CD4-positive, alpha-beta T cell treated with Interferon alpha-2 for 1 hour (primary cell): Measurements from ENCODE around the gene COMMD8.

Experiments
- DNase-seq, 2 donors: peaks; one replicate each; pipeline ENCODE4 v3.0.0-alpha.2; 2020 to 2022

COMMD8 gene

GRCh38 chr4:47471064-47471463, 7.6 kb upstream of the COMMD8 start:
- no peak for DNase-seq

DNA sequence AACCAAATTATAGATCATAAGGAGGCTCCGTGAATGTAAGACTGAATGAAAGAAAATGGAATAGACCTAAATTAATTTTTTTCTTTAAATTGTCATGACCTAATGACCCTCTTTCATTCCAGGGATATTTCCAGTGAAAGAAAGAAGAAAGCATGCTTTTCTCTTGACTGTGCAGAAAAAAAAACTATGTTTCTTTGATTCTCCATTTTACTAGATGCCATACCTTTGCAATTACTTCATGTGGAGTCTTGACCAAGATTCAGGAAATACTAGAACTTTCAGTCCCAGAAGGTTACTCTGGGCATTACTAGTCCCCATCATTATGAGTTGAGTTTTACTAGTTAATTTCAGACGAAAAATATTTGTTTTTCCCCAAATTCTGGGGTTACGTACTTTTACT, 6.4 kb upstream of the COMMD8 start:
- DNase-seq: no peak

- DNase-seq: no peak
These were observed 5.3 kb upstream of the COMMD8 start for GRCh38 chr4:47468706-47469365.

GRCh38 chr4:47466056-47466785, 2.7 kb upstream of the COMMD8 start:
- DNase-seq: no peak

- DNase-seq: peak in 1 of 2 donors; percentile 20
These were observed 1.5 kb upstream of the COMMD8 start for GRCh38 chr4:47465004-47465403.

GRCh38 chr4:47462799-47463234, 685 bp downstream of the COMMD8 start:
- no peak for DNase-seq

DNA sequence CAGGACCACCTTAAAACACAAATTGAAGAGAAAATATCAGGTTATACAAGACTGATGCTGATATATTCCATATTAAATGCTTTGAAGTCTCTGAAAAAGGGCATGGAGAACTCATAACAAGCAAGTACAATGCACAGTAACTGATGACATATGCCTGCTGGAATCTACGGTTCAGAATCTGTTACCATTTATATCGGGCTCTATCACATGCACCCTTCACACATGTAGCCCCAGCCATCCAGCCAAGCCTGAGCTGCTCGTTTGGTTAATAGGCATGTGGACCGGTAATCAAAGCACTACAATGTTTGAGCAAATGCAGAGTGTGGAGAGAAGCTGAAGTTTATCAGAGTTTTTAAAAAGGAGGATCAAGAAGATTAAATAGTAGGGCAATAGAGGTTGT, 11.8 kb downstream of the COMMD8 start:
- no peak for DNase-seq

- DNase-seq: no peak
These were observed 19.5 kb downstream of the COMMD8 start for GRCh38 chr4:47444031-47444430.

GRCh38 chr4:47442980-47443379, 20.5 kb downstream of the COMMD8 start:
- DNase-seq: no peak

- DNase-seq: no peak
These were observed 28.6 kb downstream of the COMMD8 start for GRCh38 chr4:47434931-47435330.

DNA sequence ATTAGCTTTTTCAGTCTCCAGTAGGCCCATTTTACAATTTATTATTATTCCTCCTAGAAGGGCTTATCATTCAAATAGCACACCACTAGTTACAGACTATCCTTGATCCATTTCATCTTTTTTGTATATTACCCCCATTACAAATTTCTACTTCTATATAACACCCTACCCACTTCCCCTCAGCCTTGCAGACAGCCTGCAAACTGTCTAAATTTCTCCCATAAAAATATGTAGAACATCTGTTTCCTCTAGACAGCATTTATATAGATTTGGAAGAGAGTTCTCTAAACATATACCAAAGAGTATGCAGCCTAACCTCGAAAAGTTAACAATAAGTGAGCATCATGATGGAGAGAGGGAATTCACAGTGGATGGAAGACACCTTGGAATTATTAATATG, 30.8 kb downstream of the COMMD8 start:
- no peak for DNase-seq

DNA sequence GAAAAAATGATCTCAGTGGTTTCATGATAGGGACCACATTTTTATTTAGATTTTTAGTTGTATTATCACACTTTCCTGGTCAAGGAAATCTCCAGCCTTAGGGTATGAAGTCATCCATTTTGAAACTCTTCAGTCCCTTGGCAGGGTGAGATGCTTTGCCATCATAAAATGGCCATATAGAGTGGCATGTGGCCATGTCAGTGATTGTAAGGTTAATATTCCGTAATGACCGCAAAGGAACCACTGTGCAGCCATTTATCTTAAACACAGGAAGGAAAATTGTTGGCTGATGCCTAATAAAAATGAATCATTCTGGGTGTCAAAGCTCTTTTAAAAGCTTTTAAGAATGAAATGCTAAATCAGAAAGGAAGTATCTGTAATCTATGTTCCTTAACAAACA, 35.6 kb downstream of the COMMD8 start:
- no peak for DNase-seq

DNA sequence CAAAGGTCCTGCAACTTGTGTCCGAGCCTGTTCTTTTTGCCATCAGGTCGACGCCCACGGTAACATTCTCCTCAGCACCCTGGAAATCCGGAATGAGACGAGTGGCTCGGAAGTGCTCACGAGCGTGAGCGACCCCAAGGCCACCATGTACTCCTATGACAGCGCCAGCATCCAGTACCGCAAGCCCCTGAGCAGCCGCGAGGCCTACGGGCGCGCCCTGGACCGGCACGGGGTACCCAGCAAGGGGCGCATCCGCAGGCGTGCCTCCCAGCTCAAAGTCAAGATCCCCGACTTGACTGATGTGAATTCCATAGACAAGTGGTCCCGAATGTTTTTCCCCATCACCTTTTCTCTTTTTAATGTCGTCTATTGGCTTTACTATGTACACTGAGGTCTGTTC, 37.9 kb downstream of the COMMD8 start:
- DNase-seq: no peak

- DNase-seq: no peak
These were observed 44.2 kb downstream of the COMMD8 start for GRCh38 chr4:47419296-47419695.

DNA sequence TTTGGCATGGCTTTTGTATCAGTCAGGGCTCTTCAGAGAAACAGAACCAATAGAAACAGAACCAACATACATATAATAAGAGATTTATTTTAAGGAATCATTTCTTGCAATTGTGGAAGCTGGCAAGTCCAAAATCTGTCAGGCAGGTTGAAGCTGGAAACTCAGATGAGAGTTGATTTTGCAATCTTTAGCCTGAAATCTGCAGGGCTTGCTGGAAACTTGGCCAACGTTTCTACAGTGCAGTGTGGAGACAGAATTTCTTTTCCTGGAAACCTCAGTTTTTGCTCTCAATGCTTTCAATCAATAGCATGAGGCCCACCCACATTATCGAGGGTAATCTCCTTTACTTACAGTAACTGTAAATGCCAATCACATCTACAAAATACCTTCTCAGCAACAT, 45.4 kb downstream of the COMMD8 start:
- no peak for DNase-seq

GRCh38 chr4:47415719-47416118, 47.8 kb downstream of the COMMD8 start:
- DNase-seq: no peak

DNA sequence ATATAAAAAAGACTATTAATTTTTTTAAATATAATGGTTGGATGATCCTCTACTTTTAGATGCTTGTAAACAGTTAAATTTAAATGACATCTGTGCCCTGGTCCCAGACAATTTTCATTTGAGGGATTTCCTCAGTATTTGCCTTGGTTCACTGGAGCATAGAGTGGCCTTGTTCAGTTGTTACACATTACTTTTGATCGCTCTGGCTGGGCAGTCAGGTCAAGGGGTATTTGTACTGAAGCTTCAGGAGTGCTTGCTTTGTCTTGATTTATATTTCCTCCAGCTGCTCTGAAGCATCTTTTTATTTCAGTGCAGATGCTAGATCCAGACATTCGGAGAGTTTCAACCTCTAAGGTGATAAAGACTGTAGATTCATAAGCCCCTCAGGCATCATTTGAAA, 50.0 kb downstream of the COMMD8 start:
- no peak for DNase-seq

GRCh38 chr4:47410271-47410670, 53.2 kb downstream of the COMMD8 start:
- no peak for DNase-seq

DNA sequence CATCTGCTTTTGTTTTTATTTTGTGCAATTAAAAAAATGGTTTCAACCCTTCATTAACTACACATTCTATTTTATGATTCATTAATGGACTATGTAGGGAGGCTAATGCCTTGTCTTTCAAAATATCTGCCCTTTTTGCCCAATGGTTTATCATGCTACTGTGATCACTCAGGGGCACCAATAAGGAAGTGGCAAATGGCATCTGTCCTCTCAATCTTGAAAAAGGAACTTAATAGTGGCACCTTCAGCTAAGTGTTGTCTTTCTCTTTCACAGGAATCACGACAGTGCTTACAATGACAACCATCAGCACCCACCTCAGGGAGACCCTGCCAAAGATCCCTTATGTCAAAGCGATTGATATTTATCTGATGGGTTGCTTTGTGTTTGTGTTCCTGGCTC, 57.1 kb downstream of the COMMD8 start:
- DNase-seq: no peak
